ENCODE data around the gene COX6B1.

The COX6B1 gene

GRCh38 chr19:35692010-35692409 lies 43.9 kb downstream of the COX6B1 start:
- no peak for ATAC-seq (ENCODE audit: low read depth)
- Histone ChIP-seq H3K4me3 (ENCODE audit: severe bottlenecking) (no peak overlapping the region), H3K36me3 (ENCODE audit: low read depth) (no peaks in the 10 kb centered on the region), H3K4me1 (ENCODE audit: insufficient read depth, poor library complexity, severe bottlenecking) (no peaks in the 10 kb centered on the region), H3K27ac (ENCODE audit: poor library complexity, severe bottlenecking) (no peak overlapping the region), H3K27me3 (ENCODE audit: insufficient read depth, poor library complexity, severe bottlenecking) (no peaks in the 10 kb centered on the region), H3K9me3 (ENCODE audit: severe bottlenecking) (no peaks in the 10 kb centered on the region)
- TF ChIP-seq CTCF (IDR thresholded peaks at IDR 0.05; ENCODE audit: poor library complexity, severe bottlenecking): no peak
- DNase-seq (ENCODE audit: low spot score): no peak

GRCh38 chr19:35693422-35693821 lies 45.3 kb downstream of the COX6B1 start:
- no peak for ATAC-seq (ENCODE audit: low read depth)
- no peak for TF ChIP-seq CTCF (IDR thresholded peaks at IDR 0.05; ENCODE audit: poor library complexity, severe bottlenecking)

GRCh38 chr19:35693835-35694599 lies 45.9 kb downstream of the COX6B1 start:
- no peaks in the 10 kb centered on the region for H3K27me3 ChIP-seq (ENCODE audit: insufficient read depth, poor library complexity, severe bottlenecking)
- H3K4me3 ChIP-seq (ENCODE audit: severe bottlenecking): no peak overlapping the region
- TF ChIP-seq CTCF (IDR thresholded peaks at IDR 0.05; ENCODE audit: poor library complexity, severe bottlenecking): peak; percentile 88
- no peaks in the 10 kb centered on the region for H3K4me1 ChIP-seq (ENCODE audit: insufficient read depth, poor library complexity, severe bottlenecking)
- no peaks in the 10 kb centered on the region for H3K9me3 ChIP-seq (ENCODE audit: severe bottlenecking)
- ATAC-seq (ENCODE audit: low read depth): peak; percentile 99
- H3K27ac ChIP-seq (ENCODE audit: poor library complexity, severe bottlenecking): no peak overlapping the region
- no peaks in the 10 kb centered on the region for H3K36me3 ChIP-seq (ENCODE audit: low read depth)
- DNase-seq (ENCODE audit: low spot score): peak; percentile 71

More at GRCh38 chr19:35693422-35693821, 45.3 kb downstream of the COX6B1 start:
- DNase-seq (ENCODE audit: low spot score): no peak
- Histone ChIP-seq H3K4me1 (ENCODE audit: insufficient read depth, poor library complexity, severe bottlenecking) (no peaks in the 10 kb centered on the region), H3K27me3 (ENCODE audit: insufficient read depth, poor library complexity, severe bottlenecking) (no peaks in the 10 kb centered on the region), H3K9me3 (ENCODE audit: severe bottlenecking) (no peaks in the 10 kb centered on the region), H3K27ac (ENCODE audit: poor library complexity, severe bottlenecking) (no peak overlapping the region), H3K4me3 (ENCODE audit: severe bottlenecking) (no peak overlapping the region), H3K36me3 (ENCODE audit: low read depth) (no peaks in the 10 kb centered on the region)

- TF ChIP-seq CTCF (IDR thresholded peaks at IDR 0.05; ENCODE audit: poor library complexity, severe bottlenecking): no peak
- Histone ChIP-seq H3K27ac (ENCODE audit: poor library complexity, severe bottlenecking) (no peak overlapping the region), H3K36me3 (ENCODE audit: low read depth) (no peaks in the 10 kb centered on the region), H3K4me1 (ENCODE audit: insufficient read depth, poor library complexity, severe bottlenecking) (no peaks in the 10 kb centered on the region), H3K4me3 (ENCODE audit: severe bottlenecking) (no peak overlapping the region), H3K9me3 (ENCODE audit: severe bottlenecking) (no peaks in the 10 kb centered on the region), H3K27me3 (ENCODE audit: insufficient read depth, poor library complexity, severe bottlenecking) (no peaks in the 10 kb centered on the region)
- no peak for ATAC-seq (ENCODE audit: low read depth)
- no peak for DNase-seq (ENCODE audit: low spot score)
Observed at GRCh38 chr19:35695895-35696422, 47.8 kb downstream of the COX6B1 start.

- no peak for ATAC-seq (ENCODE audit: low read depth)
- no peak for DNase-seq (ENCODE audit: low spot score)
- Histone ChIP-seq H3K27ac (ENCODE audit: poor library complexity, severe bottlenecking) (no peak overlapping the region), H3K9me3 (ENCODE audit: severe bottlenecking) (no peaks in the 10 kb centered on the region), H3K4me1 (ENCODE audit: insufficient read depth, poor library complexity, severe bottlenecking) (no peaks in the 10 kb centered on the region), H3K4me3 (ENCODE audit: severe bottlenecking) (no peak overlapping the region), H3K36me3 (ENCODE audit: low read depth) (no peaks in the 10 kb centered on the region), H3K27me3 (ENCODE audit: insufficient read depth, poor library complexity, severe bottlenecking) (no peaks in the 10 kb centered on the region)
- TF ChIP-seq CTCF (IDR thresholded peaks at IDR 0.05; ENCODE audit: poor library complexity, severe bottlenecking): no peak
Observed at GRCh38 chr19:35696835-35697234, 48.7 kb downstream of the COX6B1 start.

All from RWPE2 (cell line).